ENCODE measurements around the gene FALEC. TPM values are rescaled to one million over a fixed set of nuclear protein-coding genes. Genes with fewer than 3 reads are reported as not detected.

FALEC gene
- total and polyA plus RNA-seq, 2 donors from 2014 or later = not detected

GRCh38 chr1:150477320-150477719 is 38.2 kb upstream of the FALEC start:
- no peak for FAIRE-seq
- no peaks in the 10 kb centered on the region for H3K27me3 ChIP-seq (ENCODE audit: control insufficient read depth, insufficient read depth, low read length)
- intact Hi-C loops (cut with DNase I) = no loop called here

GRCh38 chr1:150477733-150478132 is 37.8 kb upstream of the FALEC start:
- Histone ChIP-seq H3K27me3 (ENCODE audit: control insufficient read depth, insufficient read depth, low read length) (no peaks in the 10 kb centered on the region), H3K4me1 (ENCODE audit: control insufficient read depth in 2 of 3, insufficient read depth in 2 of 3, low read depth in 1 of 3, low read length in 3 of 3) (no peaks in the 10 kb centered on the region), H3K36me3 (ENCODE audit: control insufficient read depth in 2 of 3, insufficient read depth in 3 of 3, low read length in 3 of 3) (peaks cover 0 to 6% (median 5%) of the 10 kb centered on the region in 3 donors), H3K27ac (ENCODE audit: low read depth in 2 of 2, low read length in 2 of 2) (no peak overlapping the region), H3K4me3 (ENCODE audit: low read length in 3 of 3) (no peak overlapping the region), H3K9ac (ENCODE audit: low read length in 3 of 3) (no peak overlapping the region), H3K9me3 (ENCODE audit: control insufficient read depth in 2 of 3, insufficient read depth in 1 of 3, low read length in 3 of 3) (no peaks in the 10 kb centered on the region)
- intact Hi-C loops (cut with DNase I) = no loop called here
- FAIRE-seq (no peak), DNase-seq (peak in 1 of 5 donors; percentile 23)
- no peak for TF ChIP-seq CTCF (IDR thresholded peaks at IDR 0.05; ENCODE audit: borderline replicate concordance, extremely low read depth, insufficient read depth)

More at GRCh38 chr1:150477320-150477719, 38.2 kb upstream of the FALEC start:
- peaks cover 0 to 9% (median 8%) of the 10 kb centered on the region in 3 donors for H3K36me3 ChIP-seq (ENCODE audit: control insufficient read depth in 2 of 3, insufficient read depth in 3 of 3, low read length in 3 of 3)
- no peak for DNase-seq
- TF ChIP-seq CTCF (IDR thresholded peaks at IDR 0.05; ENCODE audit: borderline replicate concordance, extremely low read depth, insufficient read depth) = no peak
- no peak overlapping the region for H3K4me3 ChIP-seq (ENCODE audit: low read length in 3 of 3)
- H3K27ac ChIP-seq (ENCODE audit: low read depth in 2 of 2, low read length in 2 of 2) = no peak overlapping the region
- no peaks in the 10 kb centered on the region for H3K4me1 ChIP-seq (ENCODE audit: control insufficient read depth in 2 of 3, insufficient read depth in 2 of 3, low read depth in 1 of 3, low read length in 3 of 3)
- no peak overlapping the region for H3K9ac ChIP-seq (ENCODE audit: low read length in 3 of 3)
- no peaks in the 10 kb centered on the region for H3K9me3 ChIP-seq (ENCODE audit: control insufficient read depth in 2 of 3, insufficient read depth in 1 of 3, low read length in 3 of 3)

- intact Hi-C loops (cut with DNase I) = no loop called here
- DNase-seq (no peak), FAIRE-seq (no peak)
- Histone ChIP-seq H3K4me1 (ENCODE audit: control insufficient read depth in 2 of 3, insufficient read depth in 2 of 3, low read depth in 1 of 3, low read length in 3 of 3) (no peaks in the 10 kb centered on the region), H3K27ac (ENCODE audit: low read depth in 2 of 2, low read length in 2 of 2) (no peak overlapping the region), H3K9ac (ENCODE audit: low read length in 3 of 3) (no peak overlapping the region), H3K27me3 (ENCODE audit: control insufficient read depth, insufficient read depth, low read length) (no peaks in the 10 kb centered on the region), H3K9me3 (ENCODE audit: control insufficient read depth in 2 of 3, insufficient read depth in 1 of 3, low read length in 3 of 3) (no peaks in the 10 kb centered on the region), H3K4me3 (ENCODE audit: low read length in 3 of 3) (no peak overlapping the region), H3K36me3 (ENCODE audit: control insufficient read depth in 2 of 3, insufficient read depth in 3 of 3, low read length in 3 of 3) (no peaks in the 10 kb centered on the region)
- TF ChIP-seq CTCF (IDR thresholded peaks at IDR 0.05; ENCODE audit: borderline replicate concordance, extremely low read depth, insufficient read depth) = no peak
Measured at GRCh38 chr1:150479370-150479769, 36.2 kb upstream of the FALEC start.

GRCh38 chr1:150479927-150480352 is 35.6 kb upstream of the FALEC start:
- no peak for DNase-seq
- no peak overlapping the region for H3K9ac ChIP-seq (ENCODE audit: low read length in 3 of 3)
- no peaks in the 10 kb centered on the region for H3K27me3 ChIP-seq (ENCODE audit: control insufficient read depth, insufficient read depth, low read length)
- H3K4me3 ChIP-seq (ENCODE audit: low read length in 3 of 3) = no peak overlapping the region
- no peaks in the 10 kb centered on the region for H3K4me1 ChIP-seq (ENCODE audit: control insufficient read depth in 2 of 3, insufficient read depth in 2 of 3, low read depth in 1 of 3, low read length in 3 of 3)
- intact Hi-C loops (cut with DNase I) = no loop called here
- H3K27ac ChIP-seq (ENCODE audit: low read depth in 2 of 2, low read length in 2 of 2) = no peak overlapping the region
- TF ChIP-seq CTCF (IDR thresholded peaks at IDR 0.05; ENCODE audit: borderline replicate concordance, extremely low read depth, insufficient read depth) = no peak
- FAIRE-seq = no peak
- H3K36me3 ChIP-seq (ENCODE audit: control insufficient read depth in 2 of 3, insufficient read depth in 3 of 3, low read length in 3 of 3) = no peaks in the 10 kb centered on the region
- H3K9me3 ChIP-seq (ENCODE audit: control insufficient read depth in 2 of 3, insufficient read depth in 1 of 3, low read length in 3 of 3) = no peaks in the 10 kb centered on the region

All from kidney (tissue), 14 donors.